Measurements from ENCODE around the gene TOMM40L.

TOMM40L gene

DNA sequence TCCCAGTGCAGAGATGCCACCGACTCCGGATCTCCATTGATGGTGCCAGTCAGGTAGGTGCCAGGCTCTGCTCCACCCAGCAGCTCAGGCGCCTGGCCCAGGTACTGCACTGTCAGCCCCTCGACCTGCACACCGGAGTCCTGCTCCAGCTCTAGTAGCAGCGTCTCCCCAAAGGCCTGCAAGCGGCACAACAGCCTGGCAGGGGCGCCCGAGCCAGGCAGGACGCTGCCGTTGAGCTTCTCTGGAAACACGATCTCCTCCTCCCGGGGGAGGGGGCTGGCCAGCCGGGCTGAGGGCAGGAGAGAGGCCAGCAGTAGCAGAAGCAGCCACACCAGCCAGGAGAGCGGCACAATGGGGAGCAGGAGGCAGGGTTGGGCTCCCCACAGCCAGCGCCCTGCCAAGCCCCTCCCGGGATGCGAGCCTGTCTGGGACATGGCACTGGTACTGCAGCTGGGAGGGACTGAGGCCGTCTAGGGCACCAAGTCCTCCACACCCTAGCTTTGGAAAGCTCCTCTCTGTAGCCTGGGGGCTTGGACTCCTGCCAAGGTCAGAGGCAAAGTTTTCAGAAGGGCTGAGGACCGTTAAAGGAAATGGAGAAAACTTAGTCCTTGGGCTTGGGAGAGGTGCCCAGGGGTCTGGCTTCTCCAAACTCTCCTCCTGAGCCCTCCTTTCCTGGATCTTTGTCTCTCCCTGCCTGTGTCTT lies 27.5 kb upstream of the TOMM40L start:
- Mint-ChIP-seq H3K27me3 (ENCODE audit: low read depth) (no peaks in the 10 kb centered on the region), H3K36me3 (ENCODE audit: low read depth) (no peaks in the 10 kb centered on the region), H3K27ac (peak overlapping the region; percentile 92 to 99 (median 96)), H3K9me3 (no peaks in the 10 kb centered on the region), H3K4me3 (peak overlapping the region; percentile 81 to 91 (median 88)), H3K4me1 (peaks cover 58% of the 10 kb centered on the region)
- TF ChIP-seq, protein P1, sequence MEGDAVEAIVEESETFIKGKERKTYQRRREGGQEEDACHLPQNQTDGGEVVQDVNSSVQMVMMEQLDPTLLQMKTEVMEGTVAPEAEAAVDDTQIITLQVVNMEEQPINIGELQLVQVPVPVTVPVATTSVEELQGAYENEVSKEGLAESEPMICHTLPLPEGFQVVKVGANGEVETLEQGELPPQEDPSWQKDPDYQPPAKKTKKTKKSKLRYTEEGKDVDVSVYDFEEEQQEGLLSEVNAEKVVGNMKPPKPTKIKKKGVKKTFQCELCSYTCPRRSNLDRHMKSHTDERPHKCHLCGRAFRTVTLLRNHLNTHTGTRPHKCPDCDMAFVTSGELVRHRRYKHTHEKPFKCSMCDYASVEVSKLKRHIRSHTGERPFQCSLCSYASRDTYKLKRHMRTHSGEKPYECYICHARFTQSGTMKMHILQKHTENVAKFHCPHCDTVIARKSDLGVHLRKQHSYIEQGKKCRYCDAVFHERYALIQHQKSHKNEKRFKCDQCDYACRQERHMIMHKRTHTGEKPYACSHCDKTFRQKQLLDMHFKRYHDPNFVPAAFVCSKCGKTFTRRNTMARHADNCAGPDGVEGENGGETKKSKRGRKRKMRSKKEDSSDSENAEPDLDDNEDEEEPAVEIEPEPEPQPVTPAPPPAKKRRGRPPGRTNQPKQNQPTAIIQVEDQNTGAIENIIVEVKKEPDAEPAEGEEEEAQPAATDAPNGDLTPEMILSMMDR (IDR thresholded peaks at IDR 0.05; ENCODE audit: unreplicated experiment in 3 of 3), result peak in 1 of 3 experiments; percentile 8

DNA sequence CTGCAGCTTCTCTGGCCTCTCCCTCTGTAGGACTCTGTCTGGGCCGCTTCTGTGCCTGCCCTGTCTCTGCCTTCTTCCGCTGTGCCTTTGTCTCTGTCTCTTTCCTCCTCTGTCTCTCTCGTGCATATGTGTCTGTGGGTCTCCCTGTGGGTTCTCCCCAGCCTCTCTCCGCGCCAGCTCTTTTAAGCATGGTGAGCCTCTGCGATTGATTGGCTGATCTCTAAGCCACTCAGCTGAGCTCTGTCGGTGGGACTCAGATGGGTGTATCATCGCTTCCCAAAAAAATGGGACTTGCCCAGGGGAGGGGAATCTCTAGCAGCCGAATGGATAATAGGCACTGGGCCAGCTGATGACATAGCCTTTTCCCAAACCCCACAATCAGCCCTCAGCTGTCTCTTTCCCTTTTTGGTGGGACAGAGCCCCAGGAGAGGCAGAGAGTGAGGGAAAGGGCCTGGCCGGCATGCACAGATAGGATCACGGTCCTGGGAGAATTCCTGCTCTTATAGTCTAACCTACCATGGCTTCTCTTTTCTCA lies 26.9 kb upstream of the TOMM40L start, which contains the start of gene ADAMTS4:
Gene ADAMTS4 (minus strand): TSS at position 158 of the 535 bp plus-strand sequence. CDS start 427 bp downstream, outside the sequence.
- Mint-ChIP-seq H3K4me3 (peak within 1 kb of the TSS; percentile 81 to 91 (median 88)), H3K9me3 (no peaks in the 10 kb centered on the region), H3K4me1 (peaks cover 59% of the 10 kb centered on the region), H3K27ac (peak within 1 kb of the TSS; percentile 92 to 99 (median 96)), H3K27me3 (ENCODE audit: low read depth) (no peaks in the 10 kb centered on the region), H3K36me3 (ENCODE audit: low read depth) (peaks cover 2% of the 10 kb centered on the region)
- TF ChIP-seq, protein P1 (IDR thresholded peaks at IDR 0.05; ENCODE audit: unreplicated experiment in 3 of 3), result no peak

DNA sequence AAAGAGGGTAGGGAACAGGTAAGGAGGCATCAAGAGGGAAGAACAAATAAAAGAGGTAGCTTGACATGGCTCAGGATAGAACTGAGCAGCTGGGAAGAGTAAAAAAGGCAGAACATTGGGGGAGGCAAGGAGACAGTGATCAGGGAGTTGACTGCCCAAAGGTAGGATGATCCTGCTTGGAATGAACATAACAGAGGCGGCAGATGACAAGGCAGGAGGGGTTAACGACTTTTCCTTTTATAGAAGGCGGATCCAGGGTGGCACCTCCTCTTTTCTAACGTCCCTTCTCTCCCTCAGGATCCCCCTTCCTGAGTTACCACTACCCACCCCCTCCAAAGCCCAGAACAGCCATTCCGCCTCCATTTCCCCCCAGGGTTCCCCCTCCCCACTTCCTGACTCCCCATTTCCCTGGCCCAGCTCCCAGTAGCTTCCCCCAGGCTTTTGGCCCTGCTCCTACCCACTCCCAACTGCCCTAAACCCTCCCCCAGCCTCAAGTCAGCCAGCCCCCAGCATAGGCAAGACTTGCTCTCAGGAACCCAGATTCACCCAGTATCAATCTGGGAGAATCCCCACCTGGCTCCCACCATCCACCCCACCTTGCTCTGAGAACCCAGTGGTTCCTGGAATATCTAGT lies 26.2 kb upstream of the TOMM40L start:
- Mint-ChIP-seq H3K27ac (peak overlapping the region; percentile 92 to 97 (median 96)), H3K27me3 (ENCODE audit: low read depth) (no peaks in the 10 kb centered on the region), H3K36me3 (ENCODE audit: low read depth) (peaks cover 9% of the 10 kb centered on the region), H3K9me3 (no peaks in the 10 kb centered on the region), H3K4me3 (peak overlapping the region; percentile 81 to 91 (median 88)), H3K4me1 (peaks cover 66% of the 10 kb centered on the region)
- TF ChIP-seq, protein P1 (IDR thresholded peaks at IDR 0.05; ENCODE audit: unreplicated experiment in 3 of 3), result no peak

DNA sequence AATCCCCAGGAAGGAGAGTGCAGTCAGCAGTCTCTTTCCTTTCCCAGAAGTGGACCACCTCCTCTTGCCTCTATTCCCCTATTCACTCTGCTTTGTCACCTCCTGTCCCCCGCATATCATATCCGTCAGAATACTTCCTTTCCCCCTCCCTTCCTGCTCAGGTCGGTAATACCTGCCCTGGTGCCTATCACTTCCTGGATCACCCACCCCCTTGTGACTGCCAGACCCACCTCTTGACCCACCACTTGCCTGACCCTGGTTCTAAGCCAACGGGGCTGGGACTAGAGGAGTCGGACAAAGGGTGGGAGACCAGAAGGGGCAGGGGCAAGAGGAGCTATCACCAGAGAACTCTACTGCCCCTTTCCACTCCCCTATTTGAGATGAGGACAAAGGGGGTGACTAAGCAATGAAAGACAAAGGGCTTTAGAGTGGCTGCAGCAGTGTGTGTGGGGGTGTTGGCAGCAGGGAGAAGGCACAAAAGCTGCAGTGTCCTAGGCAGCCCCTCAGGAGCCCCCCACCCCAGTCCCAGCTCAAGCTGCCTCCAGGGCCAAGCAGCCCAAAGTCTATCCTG lies 25.4 kb upstream of the TOMM40L start:
- Mint-ChIP-seq H3K36me3 (ENCODE audit: low read depth) (peaks cover 14% of the 10 kb centered on the region), H3K27ac (peak overlapping the region; percentile 92 to 97 (median 96)), H3K27me3 (ENCODE audit: low read depth) (no peaks in the 10 kb centered on the region), H3K9me3 (no peaks in the 10 kb centered on the region), H3K4me3 (peak overlapping the region; percentile 94 to 98 (median 97)), H3K4me1 (peaks cover 67% of the 10 kb centered on the region)
- TF ChIP-seq, protein P1 (IDR thresholded peaks at IDR 0.05; ENCODE audit: unreplicated experiment in 3 of 3), result no peak

DNA sequence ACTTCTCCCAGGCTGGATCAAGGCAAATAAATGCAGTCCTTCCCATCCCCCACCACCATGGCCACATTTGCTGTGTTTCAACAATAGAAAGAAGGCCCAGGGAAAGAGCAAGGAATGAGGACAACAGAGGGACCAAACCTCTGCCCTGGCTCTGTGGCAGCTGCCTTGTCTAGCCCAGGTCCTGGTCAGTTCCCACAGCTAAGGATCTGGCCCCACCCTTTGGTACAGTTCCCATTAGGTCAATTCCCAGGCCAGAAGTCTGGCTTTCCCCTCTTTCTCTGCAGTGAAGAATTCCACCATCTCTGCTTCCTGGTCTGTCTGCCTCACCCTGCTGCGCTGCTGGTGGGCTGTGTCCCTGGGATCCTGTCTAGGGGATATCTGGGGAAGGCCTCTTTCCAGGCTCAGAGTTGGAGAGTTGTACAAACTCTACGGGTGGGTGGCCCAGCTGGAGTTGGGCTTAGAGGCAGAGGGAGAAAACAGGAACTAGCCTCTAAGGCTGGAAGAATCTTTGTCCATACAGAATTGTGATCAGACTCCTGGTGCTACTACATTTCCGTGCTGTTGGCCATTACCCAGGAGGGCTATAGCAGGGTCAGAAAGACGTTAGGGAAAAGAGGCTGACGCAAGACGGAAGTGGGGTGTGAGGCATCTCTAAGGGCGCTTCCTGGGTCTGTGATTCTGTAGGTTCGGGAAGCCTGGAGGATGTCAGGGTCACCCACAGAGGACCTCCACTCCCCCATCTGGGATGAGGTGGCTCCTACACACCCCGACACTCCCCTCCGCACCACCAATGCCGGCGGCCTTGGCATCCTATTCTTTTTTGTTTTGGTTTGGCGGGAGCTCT lies 24.6 kb upstream of the TOMM40L start:
- Mint-ChIP-seq H3K27ac (peak overlapping the region; percentile 92 to 97 (median 96)), H3K4me1 (peaks cover 71% of the 10 kb centered on the region), H3K4me3 (peak overlapping the region; percentile 94 to 98 (median 97)), H3K9me3 (no peaks in the 10 kb centered on the region), H3K27me3 (ENCODE audit: low read depth) (no peaks in the 10 kb centered on the region), H3K36me3 (ENCODE audit: low read depth) (peaks cover 20% of the 10 kb centered on the region)
- TF ChIP-seq, protein P1 (IDR thresholded peaks at IDR 0.05; ENCODE audit: unreplicated experiment in 3 of 3), result no peak
